Ascending aorta (tissue), 2 donors: ENCODE measurements around the gene SUPT4H1. TPM values are rescaled to one million over a fixed set of nuclear protein-coding genes. Genes with fewer than 3 reads are reported as not detected.
"Not testable (repeated sequence)": the region's sequence is repeated elsewhere in the genome, so short reads cannot be mapped to it uniquely, and the experiment has no call there.

ENCODE experiments used
- DNase-seq, 2 donors: peaks; one replicate each; pipeline ENCODE4 v3.0.0-alpha.2; 2019; ENCODE audit warnings: low spot score in 2 of 2
- H3K27ac ChIP-seq, 2 donors: fragments of 200-600 bp; sonication (generic); one replicate each; pipeline ENCODE4 v1.5.1; 2016 to 2017; ENCODE audit warnings: mild to moderate bottlenecking in 1 of 2
- H3K27me3 ChIP-seq: fragments of 200-600 bp; sonication (generic); one replicate; pipeline ENCODE4 v1.5.1; 2017
- H3K36me3 ChIP-seq, 2 donors: fragments of 200-600 bp; sonication (generic); one replicate each; pipeline ENCODE4 v1.5.1; 2016
- H3K4me1 ChIP-seq, 2 donors: fragments of 200-600 bp; sonication (generic); one replicate each; pipeline ENCODE4 v1.5.1; 2016 to 2017; ENCODE audit warnings: mild to moderate bottlenecking in 1 of 2
- H3K4me3 ChIP-seq, 2 donors: fragments of 200-600 bp; sonication (generic); one replicate each; pipeline ENCODE4 v1.5.1; 2016 to 2017; ENCODE audit warnings: mild to moderate bottlenecking in 1 of 2
- H3K9me3 ChIP-seq, 2 donors: fragments of 200-600 bp; sonication (generic); one replicate each; pipeline ENCODE4 v1.5.1; 2016
- intact Hi-C: fragments of 100-400 bp; cut with DNase I; formaldehyde crosslinking; loops from one replicate; pipeline ENCODE4 v1.15.1; 2023
- total RNA-seq: library from RNA; depleted of rRNA; stranded (reverse); fragments of >200 nt; gene quantifications from one replicate; pipeline ENCODE4 v1.1.0, GENCODE V29; 2016
- TF ChIP-seq, protein P1 (sequence below), 3 experiments: fragments of 200-600 bp in 2 of 3; fragments of 450-650 bp in 1 of 3; sonication (generic) in 2 of 3; IDR thresholded peaks; one replicate each; pipeline ENCODE4 v1.5.1; 2016 to 2019; ENCODE audit warnings: antibody characterized with exemption in 3 of 3, mild to moderate bottlenecking in 1 of 3, moderate library complexity in 1 of 3

Gene SUPT4H1
- total RNA-seq, 1 donor from 2014 or later = 18.0 TPM

DNA sequence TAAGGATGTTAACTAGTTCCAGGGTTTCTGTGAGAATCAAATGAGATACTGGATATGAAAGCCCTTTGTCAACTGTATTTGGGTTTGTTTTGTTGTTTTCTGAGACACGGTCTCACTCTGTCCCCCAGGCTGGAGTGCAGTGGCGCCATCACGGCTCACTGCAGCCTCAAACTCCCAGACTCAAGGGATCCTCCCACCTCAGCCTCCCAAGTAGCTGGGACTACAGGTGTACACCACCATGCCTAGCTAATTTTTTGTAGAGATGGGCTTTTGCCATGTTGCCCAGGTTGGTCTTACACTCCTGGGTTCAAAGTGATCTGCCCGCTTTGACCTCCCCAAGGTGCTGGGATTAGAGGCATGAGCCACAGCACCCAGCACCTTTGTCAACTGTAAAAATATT lies 8.9 kb downstream of the SUPT4H1 start:
- peaks cover 36 to 44% of the 10 kb centered on the region in 2 donors for H3K36me3 ChIP-seq
- H3K27ac ChIP-seq = no peak overlapping the region

DNA sequence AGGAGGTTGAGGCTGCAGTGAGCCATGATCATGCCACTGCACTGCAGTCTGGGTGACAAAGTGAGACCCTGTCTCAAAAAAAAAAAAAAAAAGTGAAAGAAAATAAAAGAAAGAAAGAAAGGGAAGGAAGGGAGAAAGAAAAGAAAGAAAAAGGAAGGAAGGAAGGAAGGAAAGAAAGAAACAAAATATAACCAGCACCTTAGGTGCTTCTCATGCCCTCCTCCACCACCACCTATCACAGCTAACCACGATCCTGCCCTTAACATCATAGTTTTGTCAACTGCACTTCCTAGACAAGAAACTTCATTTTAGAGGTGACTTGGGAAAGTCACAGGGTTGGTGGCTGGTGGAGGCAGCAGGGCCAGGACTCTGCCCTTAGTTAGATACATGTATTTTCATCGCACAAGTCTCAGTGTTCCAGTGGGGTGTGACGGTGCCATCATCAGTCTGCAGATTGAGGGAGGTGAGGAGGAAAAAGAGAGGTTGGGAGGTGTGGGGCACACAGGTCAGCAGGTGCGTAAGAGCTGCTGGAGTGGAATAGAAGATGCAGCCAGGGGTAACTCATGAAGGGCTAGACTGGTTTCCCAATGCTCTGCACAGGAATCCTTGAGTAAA lies 10.0 kb downstream of the SUPT4H1 start:
- no peaks in the 10 kb centered on the region for H3K9me3 ChIP-seq
- H3K4me1 ChIP-seq = no peaks in the 10 kb centered on the region
- H3K27me3 ChIP-seq = no peaks in the 10 kb centered on the region
- H3K27ac ChIP-seq = no peak overlapping the region
- TF ChIP-seq, protein P1, sequence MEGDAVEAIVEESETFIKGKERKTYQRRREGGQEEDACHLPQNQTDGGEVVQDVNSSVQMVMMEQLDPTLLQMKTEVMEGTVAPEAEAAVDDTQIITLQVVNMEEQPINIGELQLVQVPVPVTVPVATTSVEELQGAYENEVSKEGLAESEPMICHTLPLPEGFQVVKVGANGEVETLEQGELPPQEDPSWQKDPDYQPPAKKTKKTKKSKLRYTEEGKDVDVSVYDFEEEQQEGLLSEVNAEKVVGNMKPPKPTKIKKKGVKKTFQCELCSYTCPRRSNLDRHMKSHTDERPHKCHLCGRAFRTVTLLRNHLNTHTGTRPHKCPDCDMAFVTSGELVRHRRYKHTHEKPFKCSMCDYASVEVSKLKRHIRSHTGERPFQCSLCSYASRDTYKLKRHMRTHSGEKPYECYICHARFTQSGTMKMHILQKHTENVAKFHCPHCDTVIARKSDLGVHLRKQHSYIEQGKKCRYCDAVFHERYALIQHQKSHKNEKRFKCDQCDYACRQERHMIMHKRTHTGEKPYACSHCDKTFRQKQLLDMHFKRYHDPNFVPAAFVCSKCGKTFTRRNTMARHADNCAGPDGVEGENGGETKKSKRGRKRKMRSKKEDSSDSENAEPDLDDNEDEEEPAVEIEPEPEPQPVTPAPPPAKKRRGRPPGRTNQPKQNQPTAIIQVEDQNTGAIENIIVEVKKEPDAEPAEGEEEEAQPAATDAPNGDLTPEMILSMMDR (IDR thresholded peaks at IDR 0.05) = no peak
- DNase-seq = no peak
- no peak overlapping the region for H3K4me3 ChIP-seq
- intact Hi-C loops = no loop called here
- peaks cover 26 to 33% of the 10 kb centered on the region in 2 donors for H3K36me3 ChIP-seq

More for the DNA sequence above, 8.9 kb downstream of the SUPT4H1 start:
- H3K4me1 ChIP-seq = no peaks in the 10 kb centered on the region
- TF ChIP-seq, protein P1 (IDR thresholded peaks at IDR 0.05) = no peak
- H3K27me3 ChIP-seq = no peaks in the 10 kb centered on the region
- H3K9me3 ChIP-seq = no peaks in the 10 kb centered on the region
- DNase-seq = no peak
- H3K4me3 ChIP-seq = no peak overlapping the region
- intact Hi-C loops = no loop called here

DNA sequence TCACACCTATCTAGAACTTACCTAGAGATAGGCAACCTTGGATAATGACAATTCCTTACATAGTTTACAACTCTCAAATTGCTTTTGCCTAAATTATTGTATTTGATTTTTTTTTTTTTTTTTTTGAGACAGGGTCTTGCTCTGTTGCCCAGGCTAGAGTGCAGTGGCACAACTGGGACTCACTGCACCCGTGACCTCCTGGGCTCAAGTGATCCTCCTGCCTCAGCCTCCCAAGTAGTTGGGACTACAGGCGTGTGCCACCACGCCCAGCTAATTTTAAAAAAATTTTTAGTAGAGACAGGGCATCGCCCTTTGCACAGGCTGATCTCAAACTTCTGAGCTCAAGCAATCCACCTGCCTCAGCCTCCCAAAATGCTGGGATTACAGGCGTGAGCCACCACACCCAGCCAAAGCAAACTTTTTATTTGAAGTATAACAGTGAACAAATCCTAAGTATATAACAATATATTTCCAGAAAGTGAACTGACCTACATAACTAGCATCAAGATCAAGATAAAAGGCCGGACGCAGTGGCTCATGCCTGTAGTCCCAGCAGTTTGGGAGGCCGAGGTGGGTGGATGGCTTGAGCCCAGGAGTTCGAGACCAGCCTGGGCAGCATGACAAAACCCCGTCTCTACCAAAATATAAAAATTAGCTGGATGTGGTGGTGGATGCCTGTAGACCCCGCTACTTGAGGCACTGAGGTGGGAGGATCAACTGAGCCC lies 10.7 kb downstream of the SUPT4H1 start:
- peaks cover 19 to 26% of the 10 kb centered on the region in 2 donors for H3K36me3 ChIP-seq
- DNase-seq, H3K4me3 ChIP-seq, H3K27ac ChIP-seq, intact Hi-C loops, H3K9me3 ChIP-seq, H3K4me1 ChIP-seq, H3K27me3 ChIP-seq: not testable (repeated sequence)

DNA sequence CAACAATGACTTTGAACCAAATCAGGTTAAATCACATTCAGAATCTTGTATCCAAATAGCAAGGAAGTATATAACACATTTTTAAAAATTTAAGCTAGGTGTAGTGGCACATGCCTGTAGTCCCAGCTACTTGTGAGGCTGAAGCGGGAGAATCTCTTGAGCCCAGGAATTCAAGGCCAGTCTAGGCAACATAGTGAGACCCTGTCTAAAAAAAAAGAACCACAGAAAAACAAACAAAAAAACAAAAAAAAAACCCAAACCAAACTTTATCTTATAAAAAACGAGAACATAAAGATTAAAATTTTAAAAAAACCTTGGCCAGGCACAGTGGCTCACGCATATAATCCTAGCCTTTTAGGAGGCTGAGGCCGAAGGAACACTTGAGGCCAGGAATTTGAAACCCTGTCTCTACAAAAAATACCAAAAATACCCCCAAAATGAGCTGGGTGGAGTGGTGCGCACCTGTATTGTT lies 11.6 kb downstream of the SUPT4H1 start:
- Histone ChIP-seq H3K9me3 (no peaks in the 10 kb centered on the region), H3K4me3 (no peak overlapping the region), H3K27ac (peak overlapping the region in 1 of 2 donors; percentile 19), H3K36me3 (peaks cover 11 to 17% of the 10 kb centered on the region in 2 donors), H3K27me3 (no peaks in the 10 kb centered on the region), H3K4me1 (peaks cover 0 to 3% of the 10 kb centered on the region in 2 donors)
- no peak for DNase-seq
- TF ChIP-seq, protein P1 (IDR thresholded peaks at IDR 0.05) = no peak
- intact Hi-C loops = no loop called here

DNA sequence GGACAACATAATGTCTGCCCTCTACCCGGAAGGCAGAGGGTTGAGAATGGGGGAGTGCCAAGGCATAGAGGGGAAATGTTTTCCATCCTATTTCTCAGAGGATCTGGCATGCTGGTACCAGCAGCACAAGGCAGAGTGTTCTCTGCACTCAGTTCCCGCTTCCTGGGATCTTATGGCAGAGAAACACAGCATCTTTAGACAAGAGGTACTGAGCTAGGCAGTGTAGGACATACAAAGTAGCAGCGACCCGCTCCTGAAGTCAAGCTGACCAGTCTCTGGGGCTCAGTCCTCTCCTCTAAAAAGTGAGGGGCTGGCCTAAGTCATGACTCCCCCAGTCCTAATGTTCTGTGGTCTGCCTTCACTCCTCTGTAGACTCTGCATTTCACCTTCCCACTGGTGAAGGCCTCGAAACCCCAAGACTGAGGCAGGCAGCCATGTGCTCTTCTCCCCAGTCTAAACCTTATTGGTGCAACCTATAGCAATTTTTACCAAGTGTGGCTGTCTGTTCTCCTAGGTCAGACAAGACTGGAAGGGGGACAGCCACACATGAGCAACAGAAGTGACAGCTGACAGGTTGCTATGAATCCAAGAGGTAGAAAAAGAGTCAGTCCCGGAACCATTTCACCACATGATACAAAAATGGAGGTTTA lies 12.1 kb downstream of the SUPT4H1 start:
- Histone ChIP-seq H3K27me3 (no peaks in the 10 kb centered on the region), H3K9me3 (no peaks in the 10 kb centered on the region), H3K4me1 (peaks cover 0 to 3% of the 10 kb centered on the region in 2 donors), H3K36me3 (peaks cover 8 to 13% of the 10 kb centered on the region in 2 donors), H3K4me3 (peak overlapping the region in 1 of 2 donors; percentile 4), H3K27ac (peak overlapping the region; percentile 45 to 54)
- no peak for DNase-seq
- intact Hi-C loops = no loop called here
- TF ChIP-seq, protein P1 (IDR thresholded peaks at IDR 0.05) = no peak
